HG03196 (cell line): ENCODE data around the gene EXOC4.
"Not testable (repeated sequence)": the region's sequence is repeated elsewhere in the genome, so short reads cannot be mapped to it uniquely, and the experiment has no call there.

Source experiments
- ATAC-seq: cut with Tn5 transposase; IDR thresholded peaks from one replicate; pipeline ENCODE4 v1.9.1; 2021; ENCODE audit not compliant: unreplicated experiment

EXOC4 gene

GRCh38 chr7:134056816-134057215, 803.9 kb downstream of the EXOC4 start:
- ATAC-seq: no peak

- no peak for ATAC-seq
Observed at GRCh38 chr7:134058521-134058920, 805.6 kb downstream of the EXOC4 start.

- no peak for ATAC-seq
Observed at GRCh38 chr7:134058980-134059379, 806.1 kb downstream of the EXOC4 start.

GRCh38 chr7:134059921-134060320, 807.0 kb downstream of the EXOC4 start:
- no peak for ATAC-seq

GRCh38 chr7:134060874-134061273, 808.0 kb downstream of the EXOC4 start:
- no peak for ATAC-seq

- ATAC-seq: no peak
Observed at GRCh38 chr7:134062460-134062859, 809.6 kb downstream of the EXOC4 start.

- no peak for ATAC-seq
Observed at GRCh38 chr7:134065415-134065814, 812.5 kb downstream of the EXOC4 start.

GRCh38 chr7:134067164-134067563, 814.3 kb downstream of the EXOC4 start:
- ATAC-seq: no peak

GRCh38 chr7:134068670-134069069, 815.8 kb downstream of the EXOC4 start:
- ATAC-seq: no peak

- no peak for ATAC-seq
Observed at GRCh38 chr7:134069187-134069586, 816.3 kb downstream of the EXOC4 start.

GRCh38 chr7:134070673-134071072, 817.8 kb downstream of the EXOC4 start:
- no peak for ATAC-seq

GRCh38 chr7:134071355-134072331, 818.8 kb downstream of the EXOC4 start:
- ATAC-seq: peak; percentile 88

- no peak for ATAC-seq
Observed at GRCh38 chr7:134073276-134073675, 820.4 kb downstream of the EXOC4 start.

GRCh38 chr7:134075799-134076198, 822.9 kb downstream of the EXOC4 start:
- no peak for ATAC-seq

GRCh38 chr7:134077560-134077959, 824.7 kb downstream of the EXOC4 start:
- not testable (repeated sequence) for ATAC-seq

- ATAC-seq: no peak
Observed at GRCh38 chr7:134078991-134079390, 826.1 kb downstream of the EXOC4 start.

GRCh38 chr7:134081695-134082094, 828.8 kb downstream of the EXOC4 start:
- no peak for ATAC-seq

GRCh38 chr7:134083766-134084487, 831.0 kb downstream of the EXOC4 start:
- no peak for ATAC-seq

GRCh38 chr7:134084488-134085144, 831.7 kb downstream of the EXOC4 start:
- peak; percentile 51 for ATAC-seq

- ATAC-seq: no peak
Observed at GRCh38 chr7:134085311-134085710, 832.4 kb downstream of the EXOC4 start.

GRCh38 chr7:134086998-134087735, 834.3 kb downstream of the EXOC4 start:
- no peak for ATAC-seq
